H1 (cell line): ENCODE measurements around the gene RBMS1. TPM values are rescaled to one million over a fixed set of nuclear protein-coding genes. Genes with fewer than 3 reads are reported as not detected.

Experiments
- CTCF ChIA-PET: fragments of 300-600 bp; sonication (Branson Sonifier 250); formaldehyde crosslinking; loops from one replicate; lab custom pipeline; 2021; ENCODE audit not compliant: partially characterized antibody; lab: Charles Lee
- POLR2A ChIA-PET: fragments of 300-600 bp; sonication (Branson Sonifier 250); formaldehyde crosslinking; loops from one replicate; lab custom pipeline; 2021; ENCODE audit warnings: inconsistent platforms; ENCODE audit not compliant: partially characterized antibody; lab: Charles Lee
- DNase-seq, 2 experiments: peaks; one replicate each; pipeline versions ENCODE4 v3.0.0 to v3.0.0-alpha.2; 2010 to 2022; ENCODE audit warnings: low spot score in 2 of 2, low read depth in 1 of 2, mixed read lengths in 1 of 2
- FAIRE-seq: peaks from 2 replicates; lab custom pipeline; 2011; peaks lifted over from hg19 to GRCh38; lab: Jason Lieb, UNC
- H2AFZ ChIP-seq: 2 replicates; pipeline ENCODE4 v1.8.1; 2012; ENCODE audit warnings: low read length, inconsistent platforms
- H2AK5ac ChIP-seq: 2 replicates; pipeline ENCODE4 v1.6.1; 2013; ENCODE audit warnings: low read depth, low read length
- H2BK120ac ChIP-seq: replicated peaks from 2 replicates; pipeline ENCODE3; 2013; ENCODE audit warnings: low read depth, low read length, inconsistent platforms
- H2BK12ac ChIP-seq: 2 replicates; pipeline ENCODE4 v1.6.1; 2013; ENCODE audit warnings: low read depth, low read length
- H2BK15ac ChIP-seq: 2 replicates; pipeline ENCODE4 v1.6.1; 2013; ENCODE audit warnings: low read length
- H2BK20ac ChIP-seq: 2 replicates; pipeline ENCODE4 v1.6.1; 2013; ENCODE audit warnings: low read length
- H2BK5ac ChIP-seq: 2 replicates; pipeline ENCODE4 v1.6.1; 2013; ENCODE audit warnings: low read depth, low read length
- H3K14ac ChIP-seq: 2 replicates; pipeline ENCODE4 v1.6.1; 2013; ENCODE audit warnings: inconsistent platforms; ENCODE audit not compliant: insufficient read length
- H3K18ac ChIP-seq: 2 replicates; pipeline ENCODE4 v1.6.1; 2013; ENCODE audit warnings: low read length; ENCODE audit errors: extremely low read depth
- H3K23ac ChIP-seq: 2 replicates; pipeline ENCODE4 v1.6.1; 2013; ENCODE audit warnings: inconsistent platforms; ENCODE audit not compliant: insufficient read length
- H3K23me2 ChIP-seq: 2 replicates; pipeline ENCODE4 v1.6.1; 2013; ENCODE audit warnings: low read depth, low read length
- H3K27ac ChIP-seq: 2 replicates; pipeline ENCODE4 v1.6.1; 2011; ENCODE audit warnings: low read depth, low read length, inconsistent platforms
- H3K27me3 ChIP-seq, 4 experiments: replicated peaks in 1 of 4; 1 replicate in 1 of 4; 2 replicates in 3 of 4; pipeline versions ENCODE4 v1.6.1 to v1.8.1; 2011 to 2013; ENCODE audit warnings: low read length in 3 of 4, mild to moderate bottlenecking in 3 of 4, inconsistent platforms in 2 of 4, mixed read lengths in 2 of 4, moderate library complexity in 1 of 4; ENCODE audit not compliant: control insufficient read depth in 3 of 4, insufficient read depth in 3 of 4; ENCODE audit errors: extremely low read depth in 1 of 4
- H3K36me3 ChIP-seq, 4 experiments: 2 replicates each; pipeline versions ENCODE4 v1.6.1 to v1.8.1; 2011 to 2013; ENCODE audit warnings: mild to moderate bottlenecking in 4 of 4, low read length in 3 of 4, moderate library complexity in 2 of 4, control low read depth in 1 of 4, inconsistent platforms in 1 of 4; ENCODE audit not compliant: insufficient read depth in 4 of 4, control insufficient read depth in 2 of 4
- H3K4ac ChIP-seq: replicated peaks from 2 replicates; pipeline ENCODE3; 2013; ENCODE audit warnings: low read length, low read depth, mixed read lengths, inconsistent platforms; ENCODE audit not compliant: insufficient read length
- H3K4me1 ChIP-seq, 4 experiments: replicated peaks in 1 of 4; 1 replicate in 1 of 4; 2 replicates in 3 of 4; pipeline versions ENCODE4 v1.6.1 to v1.8.1; 2011 to 2013; ENCODE audit warnings: low read length in 3 of 4, inconsistent platforms in 2 of 4, mixed read lengths in 1 of 4; ENCODE audit not compliant: insufficient read depth in 4 of 4, control insufficient read depth in 3 of 4
- H3K4me2 ChIP-seq, 2 experiments: 2 replicates each; pipeline versions ENCODE4 v1.6.1 to v1.8.1; 2011 to 2013; ENCODE audit warnings: low read depth in 2 of 2, low read length in 2 of 2, control low read depth in 1 of 2, inconsistent platforms in 1 of 2, mild to moderate bottlenecking in 1 of 2; ENCODE audit not compliant: insufficient read depth in 1 of 2
- H3K4me3 ChIP-seq, 4 experiments: fragments of 200-600, 300-600 bp in 1 of 4; sonication (generic), shearing (Covaris generic), sonication (Bioruptor Twin) in 1 of 4; 2 replicates each; pipeline versions ENCODE4 v1.5.1 to v1.8.1; 2011 to 2016; ENCODE audit warnings: low read length in 4 of 4, low read depth in 3 of 4, control low read depth in 2 of 4, inconsistent platforms in 2 of 4, mild to moderate bottlenecking in 2 of 4, mixed read lengths in 1 of 4, moderate library complexity in 1 of 4; ENCODE audit not compliant: insufficient read depth in 2 of 4; ENCODE audit errors: extremely low read depth in 1 of 4
- H3K56ac ChIP-seq: replicated peaks from 2 replicates; pipeline ENCODE3; 2013; ENCODE audit warnings: low read depth, mild to moderate bottlenecking, mixed read lengths, low read length, inconsistent platforms; ENCODE audit not compliant: insufficient read length
- H3K79me1 ChIP-seq: 2 replicates; pipeline ENCODE4 v1.6.1; 2013; ENCODE audit warnings: low read depth, low read length, control low read depth
- H3K79me2 ChIP-seq, 2 experiments: 2 replicates each; pipeline versions ENCODE4 v1.6.1 to v1.8.1; 2012 to 2013; ENCODE audit warnings: low read length in 2 of 2, mild to moderate bottlenecking in 2 of 2, inconsistent platforms in 1 of 2; ENCODE audit not compliant: insufficient read depth in 2 of 2, control insufficient read depth in 1 of 2
- H3K9ac ChIP-seq, 4 experiments: replicated peaks in 1 of 4; 1 replicate in 1 of 4; 2 replicates in 3 of 4; pipeline versions ENCODE4 v1.6.1 to v1.8.1; 2011 to 2013; ENCODE audit warnings: low read depth in 3 of 4, low read length in 3 of 4, control low read depth in 2 of 4, mild to moderate bottlenecking in 2 of 4, moderate library complexity in 2 of 4, inconsistent platforms in 1 of 4; ENCODE audit errors: extremely low read depth in 1 of 4
- H3K9me3 ChIP-seq, 2 experiments: 2 replicates each; pipeline versions ENCODE4 v1.6.1 to v1.8.1; 2012 to 2013; ENCODE audit warnings: mild to moderate bottlenecking in 2 of 2, moderate library complexity in 2 of 2, control low read depth in 1 of 2, inconsistent platforms in 1 of 2, low read depth in 1 of 2, low read length in 1 of 2, mixed read lengths in 1 of 2; ENCODE audit not compliant: insufficient read depth in 2 of 2
- H4K20me1 ChIP-seq, 2 experiments: replicated peaks in 1 of 2; 2 replicates each; pipeline versions ENCODE3 to v1.8.1; 2011 to 2013; ENCODE audit warnings: inconsistent platforms in 2 of 2, low read length in 2 of 2, mild to moderate bottlenecking in 1 of 2; ENCODE audit not compliant: insufficient read depth in 2 of 2, control insufficient read depth in 1 of 2
- H4K5ac ChIP-seq: 2 replicates; pipeline ENCODE4 v1.6.1; 2013; ENCODE audit warnings: low read length, low read depth, mixed read lengths, inconsistent platforms; ENCODE audit not compliant: insufficient read length
- H4K8ac ChIP-seq: 2 replicates; pipeline ENCODE4 v1.8.0; 2013; ENCODE audit warnings: mild to moderate bottlenecking, moderate library complexity, low read length, inconsistent platforms; ENCODE audit not compliant: insufficient read depth; ENCODE audit errors: extremely low read depth
- H4K91ac ChIP-seq: replicated peaks from 2 replicates; pipeline ENCODE3; 2013; ENCODE audit warnings: low read length, mixed read lengths, inconsistent platforms; ENCODE audit not compliant: insufficient read length
- BACH1 ChIP-seq: IDR thresholded peaks from 2 replicates; pipeline ENCODE4 v1.6.1; 2012; ENCODE audit warnings: low read length, improper control_type of control experiment
- CBX5 ChIP-seq: fragments of 300-800, 300-1000 bp; sonication (generic); IDR thresholded peaks from 2 replicates; pipeline ENCODE4 v1.7.1; 2016; ENCODE audit warnings: antibody characterized with exemption, low read length, low read depth
- CBX8 ChIP-seq: fragments of 300-800, 300-1000 bp; sonication (generic); IDR thresholded peaks from 2 replicates; pipeline ENCODE4 v1.7.1; 2016; ENCODE audit warnings: low read depth, low read length, borderline replicate concordance
- CREB1 ChIP-seq: IDR thresholded peaks from 2 replicates; pipeline ENCODE4 v1.6.1; 2012; ENCODE audit warnings: inconsistent platforms
- CTBP2 ChIP-seq: IDR thresholded peaks from 2 replicates; pipeline ENCODE4 v1.7.0; 2011; ENCODE audit warnings: borderline replicate concordance, mild to moderate bottlenecking, moderate library complexity, mixed read lengths, low read length; ENCODE audit not compliant: insufficient read depth, insufficient read length
- EP300 ChIP-seq, 2 experiments: IDR thresholded peaks; 1 replicate in 1 of 2; 2 replicates in 1 of 2; pipeline ENCODE4 v1.6.1; 2011 to 2012; ENCODE audit warnings: low read depth in 2 of 2, low read length in 2 of 2, mild to moderate bottlenecking in 2 of 2, borderline replicate concordance in 1 of 2, inconsistent platforms in 1 of 2, moderate library complexity in 1 of 2
- GABPA ChIP-seq: IDR thresholded peaks from 2 replicates; pipeline ENCODE4 v1.6.1; 2011; ENCODE audit warnings: mild to moderate bottlenecking, low read length, moderate library complexity, borderline replicate concordance; ENCODE audit not compliant: insufficient read depth
- HDAC2 ChIP-seq, 2 experiments: fragments of 300-600 bp in 1 of 2; sonication (generic) in 1 of 2; IDR thresholded peaks; 2 replicates each; pipeline ENCODE4 v1.6.1; 2011 to 2012; ENCODE audit warnings: low read depth in 2 of 2, low read length in 2 of 2, mild to moderate bottlenecking in 2 of 2, moderate library complexity in 2 of 2, borderline replicate concordance in 1 of 2, inconsistent platforms in 1 of 2
- HDAC6 ChIP-seq: IDR thresholded peaks from one replicate; pipeline ENCODE4 v1.7.1; 2012; ENCODE audit warnings: low read depth, mild to moderate bottlenecking, inconsistent platforms, low read length, moderate library complexity
- JUN ChIP-seq: IDR thresholded peaks from 2 replicates; pipeline ENCODE4 v1.6.1; 2011; ENCODE audit warnings: low read depth, mild to moderate bottlenecking, improper control_type of control experiment, low read length
- KDM4A ChIP-seq: IDR thresholded peaks from one replicate; pipeline ENCODE4 v1.7.1; 2012; ENCODE audit warnings: low read depth, mild to moderate bottlenecking, moderate library complexity, low read length, inconsistent platforms; ENCODE audit not compliant: severe bottlenecking
- POLR2AphosphoS5 ChIP-seq: IDR thresholded peaks from 2 replicates; pipeline ENCODE4 v1.6.1; 2011; ENCODE audit warnings: low read depth, low read length
- SIN3A ChIP-seq, 2 experiments: IDR thresholded peaks in 1 of 2; conservative IDR thresholded peaks in 1 of 2; 2 replicates each; pipeline ENCODE4 v1.6.1; 2011 to 2012; ENCODE audit warnings: low read length in 2 of 2, improper control_type of control experiment in 1 of 2, low read depth in 1 of 2, mild to moderate bottlenecking in 1 of 2
- SIRT6 ChIP-seq: IDR thresholded peaks from one replicate; pipeline ENCODE4 v1.7.1; 2012; ENCODE audit warnings: low read length, inconsistent platforms
- SP2 ChIP-seq: IDR thresholded peaks from 2 replicates; pipeline ENCODE4 v1.6.1; 2012; ENCODE audit warnings: mild to moderate bottlenecking, low read length, inconsistent platforms
- WGBS, 2 experiments: shearing (Covaris generic) in 1 of 2; methylation state at CpG; one replicate each; pipeline versions ENCODE4 v1.1.6 to v1.1.7; 2013 to 2015; ENCODE audit warnings: low lambda C conversion rate in 2 of 2, mixed read lengths in 2 of 2, inconsistent platforms in 1 of 2, low coverage in 1 of 2, missing lambda C conversion rate in 1 of 2; ENCODE audit not compliant: insufficient replicate concordance in 2 of 2, insufficient coverage in 1 of 2, insufficient read length in 1 of 2; ENCODE audit errors: extremely low coverage in 1 of 2, missing lambda C conversion rate in 1 of 2; 5-methylcytosine and 5-hydroxymethylcytosine counted together
- polyA plus RNA-seq, 7 experiments: library from polyadenylated mRNA; depleted of rRNA in 3 of 7; stranded (reverse) in 5 of 7; unstranded in 2 of 7; fragments of >200 nt in 5 of 7; fragments of 200-250 nt in 2 of 7; gene quantifications; 1 replicate in 5 of 7; 2 replicates in 1 of 7; 4 replicates in 1 of 7; pipeline versions ENCODE4 v1.2.1 to v1.2.3, GENCODE V29; 2011 to 2013; ENCODE audit warnings: missing spikeins in 2 of 7, mixed read lengths in 2 of 7
- total RNA-seq: library from RNA; stranded (reverse); fragmentation: NEBNext Ultra II Directional; extraction: Animal tissue kit (Norgen Biotek cat#: 25700); gene quantifications from 2 replicates; pipeline ENCODE4 v1.2.1, GENCODE V29; 2021

The RBMS1 gene
- total and polyA plus RNA-seq, 2 of the 8 experiments (the other 6 are each of a cell fraction or from before 2014, with no cell fraction given), result 53.7 to 60.0 TPM

DNA sequence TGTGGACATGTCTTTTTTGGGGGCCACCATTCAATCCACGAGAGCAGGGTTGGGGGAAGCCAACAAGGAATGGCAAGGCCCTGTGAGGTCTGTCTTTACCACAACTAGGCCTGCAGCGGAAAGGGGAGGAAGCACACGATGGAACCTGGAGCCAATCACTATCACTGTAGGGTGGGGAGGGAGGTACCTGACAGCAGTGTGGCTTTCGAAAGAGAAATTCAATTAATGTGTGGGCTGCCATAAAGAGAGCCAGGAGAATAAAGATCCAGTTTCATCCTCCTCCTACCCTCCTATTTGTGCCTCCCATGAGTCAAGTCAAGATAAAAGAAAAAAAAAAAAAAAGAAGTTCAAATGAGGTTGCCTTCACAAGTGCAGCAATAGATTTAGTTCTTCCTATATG is 18.9 kb upstream of the RBMS1 start:
- Histone ChIP-seq H3K79me1 (no peaks in the 10 kb centered on the region), H3K4ac (no peak overlapping the region), H2AFZ (0 out of 2 replicates have a peak overlapping the region, but pooled peaks have one; percentile 68), H2BK20ac (no peak overlapping the region), H4K5ac (no peak overlapping the region), H4K20me1 (no peaks in the 10 kb centered on the region), H3K23me2 (no peaks in the 10 kb centered on the region), H3K79me2 (no peaks in the 10 kb centered on the region), H3K9me3 (no peaks in the 10 kb centered on the region), H3K27ac (no peak overlapping the region), H3K27me3 (no peaks in the 10 kb centered on the region; a peak in 1 of 7 replicates), H3K4me2 (no peak overlapping the region), H3K36me3 (no peaks in the 10 kb centered on the region), H3K14ac (no peak overlapping the region), H2BK15ac (no peak overlapping the region), H3K4me3 (no peak overlapping the region), H3K23ac (no peak overlapping the region), H3K18ac (no peak overlapping the region), H2AK5ac (no peak overlapping the region), H4K91ac (no peak overlapping the region), H2BK12ac (no peak overlapping the region), H3K56ac (no peak overlapping the region), H2BK5ac (no peak overlapping the region), H2BK120ac (no peak overlapping the region), H4K8ac (no peak overlapping the region), H3K4me1 (peaks cover 0 to 5% (median 4%) of the 10 kb centered on the region in 4 experiments; a peak in 3 of 7 replicates), H3K9ac (no peak overlapping the region)
- POLR2A ChIA-PET, result no interaction called here
- FAIRE-seq (no peak), DNase-seq (no peak)
- WGBS, 2 experiments, result 89% methylated on average over 4 of the region's 4 CpGs; no CpG with 5 or more reads in 1 of the 2 experiments
- CTCF ChIA-PET, result no interaction called here
- TF ChIP-seq CTBP2 (no peak), CBX8 (no peak), CBX5 (no peak), JUN (no peak), SIRT6 (no peak), KDM4A (no peak), SP2 (no peak), GABPA (no peak), HDAC2 (IDR thresholded peaks at IDR 0.05; ENCODE audit: borderline replicate concordance in 1 of 2, low read depth in 2 of 2, low read length in 2 of 2) (no peak), HDAC6 (no peak), BACH1 (no peak), POLR2AphosphoS5 (no peak), SIN3A (conservative IDR thresholded peaks at IDR 0.05 in 1 of 2, IDR thresholded peaks at IDR 0.05 in 1 of 2; ENCODE audit: low read depth in 1 of 2, low read length in 2 of 2) (no peak), CREB1 (no peak), EP300 (IDR thresholded peaks at IDR 0.05; ENCODE audit: borderline replicate concordance in 1 of 2, low read depth in 2 of 2, low read length in 2 of 2) (no peak)
